Transverse colon (tissue), 4 donors: ENCODE measurements around the gene PAX9.

ENCODE experiments used
- EP300 ChIP-seq: sonication (generic); formaldehyde crosslinking; IDR thresholded peaks from one replicate; pipeline ENCODE4 v1.6.1; 2017; ENCODE audit warnings: antibody characterized with exemption, low read depth
- POLR2A ChIP-seq: fragments of 450-650 bp; IDR thresholded peaks from one replicate; pipeline ENCODE4 v1.6.1; 2016; ENCODE audit warnings: antibody characterized with exemption, mild to moderate bottlenecking, moderate library complexity
- POLR2AphosphoS5 ChIP-seq, 3 donors: sonication (generic); formaldehyde crosslinking; IDR thresholded peaks; one replicate each; pipeline ENCODE4 v1.6.1; 2016; ENCODE audit warnings: antibody characterized with exemption in 3 of 3
- TF ChIP-seq, protein P1 (sequence below), 5 experiments: fragments of 200-600 bp in 3 of 5; fragments of 450-650 bp in 2 of 5; sonication (generic) in 3 of 5; IDR thresholded peaks; 1 replicate in 2 of 5; 2 replicates in 3 of 5; pipeline ENCODE4 v1.5.1; 2016 to 2017; ENCODE audit warnings: antibody characterized with exemption in 5 of 5, inconsistent platforms in 3 of 5, mild to moderate bottlenecking in 2 of 5, moderate library complexity in 1 of 5

DNA sequence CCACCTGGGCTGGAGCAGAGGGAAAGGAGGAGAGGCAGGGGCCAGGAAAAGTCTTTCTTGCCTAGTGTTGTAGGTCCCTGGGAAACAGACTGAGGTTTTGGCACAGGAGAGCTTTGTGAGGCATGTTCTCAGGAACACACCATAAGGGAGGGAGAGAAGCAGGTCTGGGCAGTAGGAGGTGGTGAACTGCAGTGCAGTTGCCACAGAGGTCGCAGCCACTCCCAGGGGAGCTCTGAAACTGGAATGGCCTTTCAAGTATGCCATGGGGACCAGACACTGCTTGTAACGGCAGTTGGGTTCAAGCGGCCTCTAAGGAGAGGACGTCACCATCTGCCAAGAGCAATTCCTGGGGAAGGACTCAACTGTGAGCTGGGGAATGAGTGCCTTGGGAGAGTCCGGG, 43.8 kb upstream of the PAX9 start:
- TF ChIP-seq EP300 (no peak), POLR2A (no peak), POLR2AphosphoS5 (IDR thresholded peaks at IDR 0.05) (no peak)
- TF ChIP-seq, protein P1, sequence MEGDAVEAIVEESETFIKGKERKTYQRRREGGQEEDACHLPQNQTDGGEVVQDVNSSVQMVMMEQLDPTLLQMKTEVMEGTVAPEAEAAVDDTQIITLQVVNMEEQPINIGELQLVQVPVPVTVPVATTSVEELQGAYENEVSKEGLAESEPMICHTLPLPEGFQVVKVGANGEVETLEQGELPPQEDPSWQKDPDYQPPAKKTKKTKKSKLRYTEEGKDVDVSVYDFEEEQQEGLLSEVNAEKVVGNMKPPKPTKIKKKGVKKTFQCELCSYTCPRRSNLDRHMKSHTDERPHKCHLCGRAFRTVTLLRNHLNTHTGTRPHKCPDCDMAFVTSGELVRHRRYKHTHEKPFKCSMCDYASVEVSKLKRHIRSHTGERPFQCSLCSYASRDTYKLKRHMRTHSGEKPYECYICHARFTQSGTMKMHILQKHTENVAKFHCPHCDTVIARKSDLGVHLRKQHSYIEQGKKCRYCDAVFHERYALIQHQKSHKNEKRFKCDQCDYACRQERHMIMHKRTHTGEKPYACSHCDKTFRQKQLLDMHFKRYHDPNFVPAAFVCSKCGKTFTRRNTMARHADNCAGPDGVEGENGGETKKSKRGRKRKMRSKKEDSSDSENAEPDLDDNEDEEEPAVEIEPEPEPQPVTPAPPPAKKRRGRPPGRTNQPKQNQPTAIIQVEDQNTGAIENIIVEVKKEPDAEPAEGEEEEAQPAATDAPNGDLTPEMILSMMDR (IDR thresholded peaks at IDR 0.05): no peak
